GM15510 (cell line): ENCODE measurements around the gene ADGRB2.
A peak's percentile ranks its signal among the peaks of the same experiment; 100 is the strongest.

Experiments
- POLR2A ChIP-seq: IDR thresholded peaks from 3 replicates; pipeline ENCODE4 v1.6.1; 2011; ENCODE audit warnings: borderline replicate concordance; ENCODE audit not compliant: insufficient read length; ENCODE audit errors: extremely low read depth

ADGRB2 gene

GRCh38 chr1:31788825-31789256 is 24.7 kb upstream of the ADGRB2 start:
- no peak for TF ChIP-seq POLR2A

- peak; percentile 68 for TF ChIP-seq POLR2A
Measured at GRCh38 chr1:31788138-31788824, 24.1 kb upstream of the ADGRB2 start.

GRCh38 chr1:31787786-31788137 is 23.6 kb upstream of the ADGRB2 start:
- TF ChIP-seq POLR2A: no peak

- TF ChIP-seq POLR2A: no peak
Measured at GRCh38 chr1:31787261-31787660, 23.1 kb upstream of the ADGRB2 start.

GRCh38 chr1:31786366-31787060 is 22.4 kb upstream of the ADGRB2 start:
- no peak for TF ChIP-seq POLR2A

- no peak for TF ChIP-seq POLR2A
Measured at GRCh38 chr1:31785947-31786290, 21.8 kb upstream of the ADGRB2 start.

- no peak for TF ChIP-seq POLR2A
Measured at GRCh38 chr1:31785020-31785946, 21.1 kb upstream of the ADGRB2 start.

GRCh38 chr1:31784356-31785019 is 20.3 kb upstream of the ADGRB2 start:
- TF ChIP-seq POLR2A: no peak

GRCh38 chr1:31783846-31784245 is 19.7 kb upstream of the ADGRB2 start:
- TF ChIP-seq POLR2A: no peak

GRCh38 chr1:31782421-31783410 is 18.6 kb upstream of the ADGRB2 start:
- TF ChIP-seq POLR2A: no peak

- no peak for TF ChIP-seq POLR2A
Measured at GRCh38 chr1:31781756-31782371, 17.7 kb upstream of the ADGRB2 start.

GRCh38 chr1:31781138-31781755 is 17.1 kb upstream of the ADGRB2 start:
- TF ChIP-seq POLR2A: no peak

GRCh38 chr1:31780632-31781031 is 16.5 kb upstream of the ADGRB2 start:
- TF ChIP-seq POLR2A: no peak
